Measurements from ENCODE around the gene FES. TPM values are rescaled to one million over a fixed set of nuclear protein-coding genes. Genes with fewer than 3 reads are reported as not detected.

FES gene
- total RNA-seq, 1 donor = 17.3 TPM

- H3K4me3 ChIP-seq (ENCODE audit: low read depth, low read length) = peak overlapping the region; percentile 73
- DNase-seq (ENCODE audit: low read depth) = no peak
- no peak for TF ChIP-seq CTCF (IDR thresholded peaks at IDR 0.05; ENCODE audit: insufficient read depth, low read depth, low read length)
Measured at GRCh38 chr15:90901175-90902039, 17.1 kb downstream of the FES start.

GRCh38 chr15:90902040-90902839, 17.9 kb downstream of the FES start:
- H3K4me3 ChIP-seq (ENCODE audit: low read depth, low read length) = peak overlapping the region; percentile 83
- DNase-seq (ENCODE audit: low read depth) = peak; percentile 85
- TF ChIP-seq CTCF (IDR thresholded peaks at IDR 0.05; ENCODE audit: insufficient read depth, low read depth, low read length) = peak; percentile 73

- peak; percentile 46 for DNase-seq (ENCODE audit: low read depth)
- peak within 1 kb of the TSS; percentile 83 for H3K4me3 ChIP-seq (ENCODE audit: low read depth, low read length)
- TF ChIP-seq CTCF (IDR thresholded peaks at IDR 0.05; ENCODE audit: insufficient read depth, low read depth, low read length) = no peak
Measured at GRCh38 chr15:90902840-90903732, 18.8 kb downstream of the FES start, which contains the start of gene MAN2A2. Gene MAN2A2 (plus strand): TSS chr15:90903302. CDS start chr15:90904208, 906 bp downstream.

- H3K4me3 ChIP-seq (ENCODE audit: low read depth, low read length) = peak overlapping the region; percentile 83
- TF ChIP-seq CTCF (IDR thresholded peaks at IDR 0.05; ENCODE audit: insufficient read depth, low read depth, low read length) = no peak
- DNase-seq (ENCODE audit: low read depth) = no peak
Measured at GRCh38 chr15:90903733-90904536, 19.6 kb downstream of the FES start.

- H3K4me3 ChIP-seq (ENCODE audit: low read depth, low read length) = no peak overlapping the region
- no peak for DNase-seq (ENCODE audit: low read depth)
- no peak for TF ChIP-seq CTCF (IDR thresholded peaks at IDR 0.05; ENCODE audit: insufficient read depth, low read depth, low read length)
Measured at GRCh38 chr15:90904746-90905145, 20.4 kb downstream of the FES start.

All from fibroblast of villous mesenchyme (primary cell).